CD4-positive, alpha-beta T cell (primary cell): ENCODE data around the gene STX8. TPM values are rescaled to one million over a fixed set of nuclear protein-coding genes. Genes with fewer than 3 reads are reported as not detected.

Experiments used
- ATAC-seq: fragments of 200-7000 bp; cut with Tn5 transposase; one replicate; pipeline ENCODE4 v1.10.0; 2022; ENCODE audit warnings: mild to moderate bottlenecking; ENCODE audit not compliant: poor library complexity
- CTCF ChIA-PET: fragments of 350-600 bp; sonication (Branson Sonifier 250); formaldehyde crosslinking; loops from one replicate; lab custom pipeline; 2021; ENCODE audit warnings: antibody characterized with exemption, inconsistent platforms; lab: Charles Lee
- POLR2A ChIA-PET: fragments of 350-600 bp; sonication (Branson Sonifier 250); formaldehyde crosslinking; loops from one replicate; lab custom pipeline; 2021; ENCODE audit warnings: antibody characterized with exemption, inconsistent platforms; lab: Charles Lee
- DNase-seq, 14 experiments: peaks; one replicate each; pipeline ENCODE4 v3.0.0-alpha.2; 2013 to 2020; ENCODE audit warnings: mixed read lengths in 2 of 14
- H3K27ac ChIP-seq, 2 donors: one replicate each; pipeline versions ENCODE4 v1.5.1 to v1.7.0; 2013; ENCODE audit warnings: low read length in 2 of 2, low read depth in 1 of 2, mild to moderate bottlenecking in 1 of 2
- H3K27me3 ChIP-seq, 2 experiments: 1 replicate in 1 of 2; 2 replicates in 1 of 2; pipeline versions ENCODE4 v1.6.1 to v1.7.0; 2013; ENCODE audit warnings: low read length in 2 of 2, control low read depth in 1 of 2, mild to moderate bottlenecking in 1 of 2, moderate library complexity in 1 of 2; ENCODE audit not compliant: insufficient read depth in 2 of 2, control insufficient read depth in 1 of 2
- H3K36me3 ChIP-seq: one replicate; pipeline ENCODE4 v1.6.1; 2013; ENCODE audit warnings: low read length, control low read depth; ENCODE audit not compliant: insufficient read depth
- H3K4me1 ChIP-seq: one replicate; pipeline ENCODE4 v1.6.1; 2013; ENCODE audit warnings: low read length, control low read depth; ENCODE audit not compliant: insufficient read depth
- H3K4me3 ChIP-seq: one replicate; pipeline ENCODE4 v1.5.1; 2013; ENCODE audit warnings: mild to moderate bottlenecking, low read length, moderate library complexity
- H3K9me3 ChIP-seq, 2 experiments: 1 replicate in 1 of 2; 2 replicates in 1 of 2; pipeline versions ENCODE4 v1.6.1 to v1.7.0; 2013; ENCODE audit warnings: low read length in 2 of 2, mild to moderate bottlenecking in 2 of 2, control low read depth in 1 of 2, moderate library complexity in 1 of 2; ENCODE audit not compliant: control insufficient read depth in 1 of 2, insufficient read depth in 1 of 2
- H3K27ac Mint-ChIP-seq: one replicate; pipeline ENCODE4 v1.8.0; 2020; ENCODE audit warnings: mixed read lengths
- H3K27me3 Mint-ChIP-seq: one replicate; pipeline ENCODE4 v1.8.0; 2021; ENCODE audit warnings: mixed read lengths
- H3K36me3 Mint-ChIP-seq: one replicate; pipeline ENCODE4 v1.8.0; 2021; ENCODE audit warnings: low read depth, mixed read lengths
- H3K4me1 Mint-ChIP-seq: one replicate; pipeline ENCODE4 v1.8.0; 2021; ENCODE audit warnings: low read depth, mixed read lengths
- H3K4me3 Mint-ChIP-seq: one replicate; pipeline ENCODE4 v1.8.0; 2020; ENCODE audit warnings: mild to moderate bottlenecking, mixed read lengths
- H3K9me3 Mint-ChIP-seq: one replicate; pipeline ENCODE4 v1.8.0; 2020; ENCODE audit warnings: mixed read lengths
- intact Hi-C, 2 experiments: fragments of 100-400 bp; cut with DNase I in 1 of 2; cut with micrococcal nuclease in 1 of 2; formaldehyde crosslinking; loops; one replicate each; pipeline versions ENCODE4 v1.15.1 to v1.9.0; 2023 to 2025; cut with DNase I, micrococcal nuclease
- total RNA-seq, 174 experiments: library from RNA in 2 of 174; stranded (reverse) in 2 of 174; gene quantifications; one replicate each; pipeline ENCODE4 v1.2.3 and lab custom pipeline; 2021 to 2026
- TF ChIP-seq, protein P1 (sequence below): fragments of 200-600 bp; IDR thresholded peaks from one replicate; pipeline ENCODE4 v1.8.0; 2022; ENCODE audit warnings: antibody characterized with exemption, mild to moderate bottlenecking

Gene STX8
- total RNA-seq, 2 experiments from 2014 or later = 52.2 to 63.2 TPM

DNA sequence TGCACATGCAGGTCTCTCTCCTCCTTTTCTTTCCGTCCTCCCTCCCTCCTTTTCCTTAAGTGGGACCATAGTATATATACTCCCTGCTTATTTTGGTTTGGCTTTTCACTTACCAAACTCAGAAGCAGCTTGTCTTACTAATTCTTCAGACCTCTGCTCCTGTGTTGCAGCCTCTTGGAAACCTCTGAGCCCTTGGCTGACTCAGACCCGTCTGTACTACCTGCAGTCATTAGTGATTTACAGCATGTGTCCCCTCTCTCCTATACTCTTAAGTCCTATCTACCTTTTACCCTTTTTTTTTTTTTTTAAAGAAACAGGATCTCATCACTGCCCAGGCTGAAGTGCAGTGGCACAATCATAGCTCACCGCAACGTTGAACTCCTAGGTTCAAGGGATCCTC lies 207.0 kb downstream of the STX8 start:
- no peak overlapping the region for H3K27ac Mint-ChIP-seq
- Histone ChIP-seq H3K36me3 (peaks cover 2% of the 10 kb centered on the region), H3K4me1 (no peaks in the 10 kb centered on the region), H3K27ac (no peak overlapping the region), H3K9me3 (no peaks in the 10 kb centered on the region), H3K27me3 (no peaks in the 10 kb centered on the region), H3K4me3 (no peak overlapping the region)
- H3K4me1 Mint-ChIP-seq = no peaks in the 10 kb centered on the region
- ChIA-PET POLR2A (no interaction called here), CTCF (no interaction called here)
- DNase-seq = no peak
- H3K9me3 Mint-ChIP-seq = no peaks in the 10 kb centered on the region
- TF ChIP-seq, protein P1, sequence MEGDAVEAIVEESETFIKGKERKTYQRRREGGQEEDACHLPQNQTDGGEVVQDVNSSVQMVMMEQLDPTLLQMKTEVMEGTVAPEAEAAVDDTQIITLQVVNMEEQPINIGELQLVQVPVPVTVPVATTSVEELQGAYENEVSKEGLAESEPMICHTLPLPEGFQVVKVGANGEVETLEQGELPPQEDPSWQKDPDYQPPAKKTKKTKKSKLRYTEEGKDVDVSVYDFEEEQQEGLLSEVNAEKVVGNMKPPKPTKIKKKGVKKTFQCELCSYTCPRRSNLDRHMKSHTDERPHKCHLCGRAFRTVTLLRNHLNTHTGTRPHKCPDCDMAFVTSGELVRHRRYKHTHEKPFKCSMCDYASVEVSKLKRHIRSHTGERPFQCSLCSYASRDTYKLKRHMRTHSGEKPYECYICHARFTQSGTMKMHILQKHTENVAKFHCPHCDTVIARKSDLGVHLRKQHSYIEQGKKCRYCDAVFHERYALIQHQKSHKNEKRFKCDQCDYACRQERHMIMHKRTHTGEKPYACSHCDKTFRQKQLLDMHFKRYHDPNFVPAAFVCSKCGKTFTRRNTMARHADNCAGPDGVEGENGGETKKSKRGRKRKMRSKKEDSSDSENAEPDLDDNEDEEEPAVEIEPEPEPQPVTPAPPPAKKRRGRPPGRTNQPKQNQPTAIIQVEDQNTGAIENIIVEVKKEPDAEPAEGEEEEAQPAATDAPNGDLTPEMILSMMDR = no peak
- ATAC-seq = no peak
- H3K4me3 Mint-ChIP-seq = no peak overlapping the region
- H3K36me3 Mint-ChIP-seq = no peaks in the 10 kb centered on the region
- intact Hi-C loops = no loop called here
- no peaks in the 10 kb centered on the region for H3K27me3 Mint-ChIP-seq

DNA sequence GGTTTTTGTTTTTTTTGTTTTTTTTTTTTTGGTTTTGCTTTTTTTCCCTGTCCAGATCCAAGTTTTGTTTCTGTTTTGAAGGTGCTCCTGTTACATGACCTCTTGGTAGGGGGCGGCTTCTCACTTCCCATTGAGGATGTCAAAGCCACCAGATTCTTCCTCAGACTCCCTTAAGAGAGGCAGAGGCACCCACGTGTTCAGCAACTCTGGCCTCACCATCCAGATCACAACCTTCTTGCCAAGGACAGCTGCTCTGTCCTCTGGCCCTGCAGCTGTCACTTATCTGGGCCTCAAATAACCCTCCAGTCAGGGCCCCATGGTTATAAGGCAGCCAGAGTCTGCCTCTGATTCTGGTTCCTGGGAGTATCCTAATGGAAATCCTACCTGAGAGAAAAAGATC lies 208.5 kb downstream of the STX8 start:
- no peaks in the 10 kb centered on the region for H3K9me3 Mint-ChIP-seq
- DNase-seq (no peak), ATAC-seq (no peak)
- H3K27ac Mint-ChIP-seq = no peak overlapping the region
- Histone ChIP-seq H3K36me3 (peaks cover 2% of the 10 kb centered on the region), H3K27me3 (no peaks in the 10 kb centered on the region), H3K4me3 (no peak overlapping the region), H3K4me1 (no peaks in the 10 kb centered on the region), H3K27ac (no peak overlapping the region), H3K9me3 (no peaks in the 10 kb centered on the region)
- intact Hi-C loops = no loop called here
- H3K4me3 Mint-ChIP-seq = no peak overlapping the region
- CTCF ChIA-PET = no interaction called here
- H3K27me3 Mint-ChIP-seq = no peaks in the 10 kb centered on the region
- H3K4me1 Mint-ChIP-seq = no peaks in the 10 kb centered on the region
- TF ChIP-seq, protein P1 = no peak
- POLR2A ChIA-PET = no interaction called here
- H3K36me3 Mint-ChIP-seq = no peaks in the 10 kb centered on the region

DNA sequence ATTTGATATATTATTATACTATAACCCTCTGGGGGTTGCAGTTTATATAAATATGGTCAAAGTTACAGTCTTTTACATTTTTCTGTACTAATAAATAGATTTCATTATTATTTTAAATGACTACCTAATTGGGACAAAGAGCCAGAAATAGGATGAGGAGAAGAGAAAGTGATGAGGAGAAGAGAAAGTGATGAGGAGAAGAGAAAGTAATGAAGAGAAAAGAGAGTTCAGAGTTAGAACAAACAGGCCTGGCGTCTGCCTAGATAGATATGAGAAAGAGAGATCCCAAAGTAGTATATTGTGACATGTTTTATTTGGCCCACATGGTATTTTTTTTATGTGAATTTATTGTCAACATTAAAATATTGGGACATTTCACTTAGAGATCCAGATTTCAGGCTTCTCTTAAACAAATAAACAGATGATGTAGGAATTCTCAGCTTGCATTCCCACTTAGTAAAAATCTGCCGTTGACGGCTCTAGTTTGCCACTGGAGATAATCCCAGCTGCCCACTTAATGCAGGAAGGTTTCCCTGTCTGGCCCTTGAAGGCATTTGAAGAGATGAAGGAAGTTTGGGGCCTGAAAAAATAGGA lies 210.7 kb downstream of the STX8 start:
- no peak overlapping the region for H3K27ac Mint-ChIP-seq
- H3K9me3 ChIP-seq = no peaks in the 10 kb centered on the region
- intact Hi-C loops = no loop called here
- H3K4me1 Mint-ChIP-seq = no peaks in the 10 kb centered on the region
- peaks cover 2% of the 10 kb centered on the region for H3K36me3 ChIP-seq
- CTCF ChIA-PET = no interaction called here
- TF ChIP-seq, protein P1 = no peak
- no peak for ATAC-seq
- no peak for DNase-seq
- no peaks in the 10 kb centered on the region for H3K27me3 ChIP-seq
- no peaks in the 10 kb centered on the region for H3K36me3 Mint-ChIP-seq
- no peaks in the 10 kb centered on the region for H3K27me3 Mint-ChIP-seq
- H3K4me3 ChIP-seq = no peak overlapping the region
- POLR2A ChIA-PET = no interaction called here
- no peak overlapping the region for H3K4me3 Mint-ChIP-seq
- no peaks in the 10 kb centered on the region for H3K9me3 Mint-ChIP-seq
- H3K4me1 ChIP-seq = no peaks in the 10 kb centered on the region
- H3K27ac ChIP-seq = no peak overlapping the region
